ENCODE results near the gene PXMP4. TPM values are rescaled to one million over a fixed set of nuclear protein-coding genes. Genes with fewer than 3 reads are reported as not detected.

Gene PXMP4
- total RNA-seq, 3 donors from 2014 or later = 14.5 to 18.6 (median 18.2) TPM

DNA sequence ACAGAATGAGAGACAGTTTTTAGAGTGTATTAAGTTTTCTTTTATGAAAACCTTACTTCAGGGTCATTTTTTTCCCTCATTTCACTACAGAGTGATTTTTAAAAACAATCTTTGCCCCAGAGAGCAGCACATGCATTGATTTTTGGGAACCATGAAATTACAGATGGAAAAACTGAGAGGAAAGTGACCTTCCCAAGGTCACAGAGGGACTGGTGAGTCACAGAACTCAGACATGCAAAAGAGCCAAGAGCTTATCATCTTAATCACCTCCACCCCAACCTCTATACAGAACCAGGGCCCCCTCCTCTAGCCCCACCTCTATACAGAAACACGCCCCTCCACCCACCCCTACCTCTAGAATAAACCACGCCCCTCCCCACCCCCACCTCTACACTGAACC, 10.7 kb downstream of the PXMP4 start:
- H3K4me1 ChIP-seq (ENCODE audit: low read depth) = peaks cover 3% of the 10 kb centered on the region
- H3K9me3 ChIP-seq = no peaks in the 10 kb centered on the region
- ATAC-seq (no peak), DNase-seq (no peak)
- no peak overlapping the region for H3K4me3 ChIP-seq
- intact Hi-C loops (cut with DNase I, micrococcal nuclease) = no loop called here
- TF ChIP-seq, protein P1, sequence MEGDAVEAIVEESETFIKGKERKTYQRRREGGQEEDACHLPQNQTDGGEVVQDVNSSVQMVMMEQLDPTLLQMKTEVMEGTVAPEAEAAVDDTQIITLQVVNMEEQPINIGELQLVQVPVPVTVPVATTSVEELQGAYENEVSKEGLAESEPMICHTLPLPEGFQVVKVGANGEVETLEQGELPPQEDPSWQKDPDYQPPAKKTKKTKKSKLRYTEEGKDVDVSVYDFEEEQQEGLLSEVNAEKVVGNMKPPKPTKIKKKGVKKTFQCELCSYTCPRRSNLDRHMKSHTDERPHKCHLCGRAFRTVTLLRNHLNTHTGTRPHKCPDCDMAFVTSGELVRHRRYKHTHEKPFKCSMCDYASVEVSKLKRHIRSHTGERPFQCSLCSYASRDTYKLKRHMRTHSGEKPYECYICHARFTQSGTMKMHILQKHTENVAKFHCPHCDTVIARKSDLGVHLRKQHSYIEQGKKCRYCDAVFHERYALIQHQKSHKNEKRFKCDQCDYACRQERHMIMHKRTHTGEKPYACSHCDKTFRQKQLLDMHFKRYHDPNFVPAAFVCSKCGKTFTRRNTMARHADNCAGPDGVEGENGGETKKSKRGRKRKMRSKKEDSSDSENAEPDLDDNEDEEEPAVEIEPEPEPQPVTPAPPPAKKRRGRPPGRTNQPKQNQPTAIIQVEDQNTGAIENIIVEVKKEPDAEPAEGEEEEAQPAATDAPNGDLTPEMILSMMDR (IDR thresholded peaks at IDR 0.05) = no peak
- H3K36me3 ChIP-seq (ENCODE audit: low read depth) = no peaks in the 10 kb centered on the region

DNA sequence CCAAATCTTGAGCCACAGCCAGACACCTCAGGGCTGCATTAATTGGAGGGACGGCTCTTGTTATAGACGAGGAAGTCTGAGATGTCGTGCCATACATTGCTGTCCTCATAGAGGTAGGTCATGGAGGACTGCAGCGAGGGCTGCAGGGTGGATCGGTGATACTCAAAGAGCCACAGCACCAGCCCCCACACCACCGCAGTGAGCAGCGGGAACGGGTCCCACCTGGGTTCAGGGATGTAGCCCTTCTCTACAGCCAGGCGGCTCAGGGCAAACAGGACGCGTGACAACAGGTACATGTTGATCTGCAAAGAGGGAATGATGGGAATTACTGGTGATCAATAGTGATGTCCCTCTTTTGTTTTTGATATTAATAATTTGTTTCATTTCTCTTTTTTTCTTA, 12.4 kb downstream of the PXMP4 start:
- Histone ChIP-seq H3K36me3 (ENCODE audit: low read depth) (no peaks in the 10 kb centered on the region), H3K4me3 (no peak overlapping the region), H3K4me1 (ENCODE audit: low read depth) (peaks cover 3% of the 10 kb centered on the region), H3K9me3 (no peaks in the 10 kb centered on the region)
- TF ChIP-seq, protein P1 (IDR thresholded peaks at IDR 0.05) = no peak
- intact Hi-C loops (cut with DNase I, micrococcal nuclease) = no loop called here
- DNase-seq (no peak), ATAC-seq (no peak)

DNA sequence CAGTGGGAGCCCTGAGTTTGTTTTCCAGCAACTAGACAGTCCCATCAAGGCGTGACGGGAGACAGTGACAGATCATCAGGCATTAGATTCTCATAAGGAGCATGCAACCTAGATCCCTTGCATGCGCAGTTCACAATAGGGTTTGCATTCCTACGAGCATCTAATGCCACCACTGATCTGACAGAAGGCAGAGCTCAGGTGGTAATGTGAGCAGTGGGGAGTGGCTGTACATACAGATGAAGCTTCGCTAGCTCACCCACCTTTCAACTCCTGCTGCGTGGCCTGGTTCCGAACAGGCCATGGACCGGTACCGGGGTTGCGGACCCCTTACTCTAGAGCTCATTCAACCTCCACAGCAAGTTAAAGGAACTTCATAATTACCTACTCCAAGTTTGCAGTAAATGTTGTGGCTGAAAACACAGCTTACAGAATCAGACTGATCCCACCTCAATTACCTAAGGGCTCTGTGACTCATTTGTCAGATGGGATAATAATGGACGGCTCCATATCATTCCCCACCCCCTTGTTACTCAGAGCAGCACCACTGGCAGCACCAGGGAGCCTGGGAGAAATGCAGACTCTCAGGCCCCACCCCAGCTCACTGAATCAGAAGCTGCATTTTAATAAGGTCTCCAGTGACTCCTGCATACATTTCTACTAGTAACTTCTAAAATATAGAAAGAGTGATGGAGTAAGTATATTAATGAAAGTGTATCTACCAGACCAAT, 15.7 kb downstream of the PXMP4 start:
- DNase-seq (no peak), ATAC-seq (no peak)
- H3K4me3 ChIP-seq = no peak overlapping the region
- H3K4me1 ChIP-seq (ENCODE audit: low read depth) = no peaks in the 10 kb centered on the region
- no peaks in the 10 kb centered on the region for H3K36me3 ChIP-seq (ENCODE audit: low read depth)
- intact Hi-C loops (cut with DNase I, micrococcal nuclease) = no loop called here
- H3K9me3 ChIP-seq = peaks cover 6% of the 10 kb centered on the region
- TF ChIP-seq, protein P1 (IDR thresholded peaks at IDR 0.05) = no peak

DNA sequence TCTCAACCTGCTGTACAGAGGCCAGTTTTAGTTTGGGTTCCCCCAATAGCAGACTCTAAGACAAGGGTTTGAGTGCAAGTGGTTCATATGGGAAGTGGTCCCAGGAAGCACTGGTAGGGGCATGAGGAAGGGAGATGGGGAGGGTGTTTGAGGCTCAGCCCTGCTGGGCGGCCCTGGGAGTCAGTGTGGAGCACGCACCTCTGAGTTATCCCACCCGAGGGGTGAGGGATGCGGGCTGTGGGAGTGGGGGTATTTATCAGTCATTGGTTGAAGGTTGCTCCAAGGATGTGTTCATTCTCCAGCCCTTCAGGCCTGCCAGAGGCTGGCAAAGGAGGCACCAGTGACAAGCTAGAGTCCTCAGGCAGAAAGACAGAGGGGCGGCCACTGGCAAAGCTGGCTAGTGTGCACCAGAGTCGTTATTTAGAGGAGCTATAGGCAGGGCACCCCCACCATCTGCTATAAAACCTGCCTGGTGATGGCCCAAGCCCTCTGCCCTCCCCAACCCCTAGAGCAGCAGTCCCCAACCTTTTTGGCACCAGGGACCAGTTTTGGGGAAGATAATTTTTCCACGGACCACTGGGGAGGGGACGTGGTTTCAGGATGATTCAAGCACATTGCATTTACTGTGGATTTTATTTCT, 16.5 kb downstream of the PXMP4 start:
- H3K36me3 ChIP-seq (ENCODE audit: low read depth) = no peaks in the 10 kb centered on the region
- H3K4me3 ChIP-seq = no peak overlapping the region
- ATAC-seq (no peak), DNase-seq (no peak)
- peaks cover 6% of the 10 kb centered on the region for H3K9me3 ChIP-seq
- H3K4me1 ChIP-seq (ENCODE audit: low read depth) = no peaks in the 10 kb centered on the region
- intact Hi-C loops (cut with DNase I, micrococcal nuclease) = no loop called here
- TF ChIP-seq, protein P1 (IDR thresholded peaks at IDR 0.05) = no peak

DNA sequence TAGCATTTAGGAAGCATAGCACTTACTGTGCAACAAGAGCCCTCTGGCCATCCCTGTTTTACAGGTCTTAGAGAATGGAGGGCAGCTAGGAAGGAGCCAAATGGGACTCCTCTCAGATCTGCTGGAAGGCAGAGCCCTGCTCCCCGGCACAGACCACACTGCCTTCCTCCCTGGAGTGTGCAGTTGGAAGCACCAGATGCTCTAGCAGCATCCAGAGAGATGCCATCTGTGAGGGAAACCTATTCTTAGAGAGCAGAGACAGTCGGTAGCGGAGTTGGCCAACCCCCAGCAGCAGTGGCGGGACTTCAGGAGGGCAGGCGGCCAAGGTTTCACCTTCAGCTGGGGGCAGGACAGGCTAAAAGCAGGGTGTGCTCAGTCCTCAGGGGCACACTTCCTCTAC, 17.2 kb downstream of the PXMP4 start:
- peaks cover 6% of the 10 kb centered on the region for H3K9me3 ChIP-seq
- DNase-seq (no peak), ATAC-seq (no peak)
- H3K4me1 ChIP-seq (ENCODE audit: low read depth) = no peaks in the 10 kb centered on the region
- no peaks in the 10 kb centered on the region for H3K36me3 ChIP-seq (ENCODE audit: low read depth)
- H3K4me3 ChIP-seq = no peak overlapping the region
- TF ChIP-seq, protein P1 (IDR thresholded peaks at IDR 0.05) = no peak
- intact Hi-C loops (cut with DNase I, micrococcal nuclease) = no loop called here

All from mucosa of descending colon (tissue), 3 donors.